ENCODE results near the gene POLR1E.

DNA sequence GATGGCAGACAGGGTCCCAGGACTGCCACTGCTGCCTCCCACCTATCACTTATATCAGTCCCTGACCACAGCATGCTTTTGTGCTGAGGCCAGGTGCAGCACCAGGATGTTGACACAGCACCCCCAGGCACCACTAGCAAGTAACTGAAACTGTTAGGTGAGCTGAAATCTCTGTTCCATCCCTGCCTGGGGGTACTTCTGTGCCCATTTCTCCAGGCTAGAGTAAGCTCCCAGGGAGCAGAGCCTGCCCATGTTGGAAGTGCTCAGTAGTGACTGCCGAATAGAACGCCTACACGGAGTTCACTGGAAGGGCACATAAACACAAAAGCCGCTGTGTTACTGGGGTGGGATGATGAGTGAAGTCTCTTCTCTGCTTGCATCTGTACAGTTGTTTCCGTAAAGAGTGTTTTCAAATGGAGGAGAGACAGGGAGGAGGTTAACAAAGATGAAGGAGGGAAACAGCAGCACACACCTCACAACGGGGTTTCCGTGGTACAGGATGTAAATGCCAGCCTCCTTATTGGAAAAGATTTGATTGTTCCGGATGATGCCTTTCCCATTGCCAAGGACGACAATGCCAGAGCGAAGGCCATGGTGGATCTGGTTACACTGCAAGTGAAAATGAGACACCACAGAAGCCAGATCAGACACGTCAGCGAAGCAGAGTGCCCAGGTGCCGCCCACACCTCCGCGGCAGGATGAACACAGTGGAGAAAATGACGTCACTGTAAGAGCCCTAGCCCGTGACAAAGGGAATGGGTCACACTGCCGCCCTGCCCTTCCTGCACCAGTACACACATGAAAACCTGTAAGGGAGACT is 43.1 kb downstream of the POLR1E start:
- TF ChIP-seq, protein P1, sequence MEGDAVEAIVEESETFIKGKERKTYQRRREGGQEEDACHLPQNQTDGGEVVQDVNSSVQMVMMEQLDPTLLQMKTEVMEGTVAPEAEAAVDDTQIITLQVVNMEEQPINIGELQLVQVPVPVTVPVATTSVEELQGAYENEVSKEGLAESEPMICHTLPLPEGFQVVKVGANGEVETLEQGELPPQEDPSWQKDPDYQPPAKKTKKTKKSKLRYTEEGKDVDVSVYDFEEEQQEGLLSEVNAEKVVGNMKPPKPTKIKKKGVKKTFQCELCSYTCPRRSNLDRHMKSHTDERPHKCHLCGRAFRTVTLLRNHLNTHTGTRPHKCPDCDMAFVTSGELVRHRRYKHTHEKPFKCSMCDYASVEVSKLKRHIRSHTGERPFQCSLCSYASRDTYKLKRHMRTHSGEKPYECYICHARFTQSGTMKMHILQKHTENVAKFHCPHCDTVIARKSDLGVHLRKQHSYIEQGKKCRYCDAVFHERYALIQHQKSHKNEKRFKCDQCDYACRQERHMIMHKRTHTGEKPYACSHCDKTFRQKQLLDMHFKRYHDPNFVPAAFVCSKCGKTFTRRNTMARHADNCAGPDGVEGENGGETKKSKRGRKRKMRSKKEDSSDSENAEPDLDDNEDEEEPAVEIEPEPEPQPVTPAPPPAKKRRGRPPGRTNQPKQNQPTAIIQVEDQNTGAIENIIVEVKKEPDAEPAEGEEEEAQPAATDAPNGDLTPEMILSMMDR (IDR thresholded peaks at IDR 0.05) = no peak
- no peak for TF ChIP-seq POLR2A (IDR thresholded peaks at IDR 0.05)
